Embryonic facial prominence (tissue), 1 donor: ENCODE data around the gene ZNF474.
"Not testable (repeated sequence)": the region's sequence is repeated elsewhere in the genome, so short reads cannot be mapped to it uniquely, and the experiment has no call there.

Source experiments
- DNase-seq: peaks from one replicate; pipeline ENCODE4 v3.0.0-alpha.2; 2016; ENCODE audit errors: extremely low spot score

ZNF474 gene

GRCh38 chr5:122129306-122129705, at the start of gene ZNF474:
TSS of gene ZNF474 (plus strand) at chr5:122129546. CDS start at chr5:122151991, 22,445 bp downstream.
- DNase-seq, result peak; percentile 88

- no peak for DNase-seq
Measured at GRCh38 chr5:122081541-122081940, 47.8 kb upstream of the ZNF474 start.

- no peak for DNase-seq
Measured at GRCh38 chr5:122083535-122083934, 45.8 kb upstream of the ZNF474 start.

GRCh38 chr5:122085041-122085440, 44.3 kb upstream of the ZNF474 start:
- DNase-seq, result no peak

- no peak for DNase-seq
Measured at GRCh38 chr5:122089096-122090013, 40.0 kb upstream of the ZNF474 start.

- DNase-seq, result no peak
Measured at GRCh38 chr5:122091936-122092600, 37.3 kb upstream of the ZNF474 start.

- no peak for DNase-seq
Measured at GRCh38 chr5:122093415-122094180, 35.7 kb upstream of the ZNF474 start.

- DNase-seq, result not testable (repeated sequence)
Measured at GRCh38 chr5:122094251-122094650, 35.1 kb upstream of the ZNF474 start.

GRCh38 chr5:122095158-122095557, 34.2 kb upstream of the ZNF474 start:
- no peak for DNase-seq

- no peak for DNase-seq
Measured at GRCh38 chr5:122097391-122097790, 32.0 kb upstream of the ZNF474 start.

GRCh38 chr5:122099060-122099790, 30.1 kb upstream of the ZNF474 start:
- no peak for DNase-seq

- DNase-seq, result peak; percentile 56
Measured at GRCh38 chr5:122101636-122102285, 27.6 kb upstream of the ZNF474 start.

GRCh38 chr5:122102825-122103224, 26.5 kb upstream of the ZNF474 start:
- DNase-seq, result no peak

GRCh38 chr5:122105909-122106308, 23.4 kb upstream of the ZNF474 start:
- no peak for DNase-seq

- DNase-seq, result no peak
Measured at GRCh38 chr5:122107016-122107415, 22.3 kb upstream of the ZNF474 start.

GRCh38 chr5:122110987-122111386, 18.4 kb upstream of the ZNF474 start:
- DNase-seq, result no peak

GRCh38 chr5:122111460-122111859, 17.9 kb upstream of the ZNF474 start:
- no peak for DNase-seq

- DNase-seq, result no peak
Measured at GRCh38 chr5:122112063-122112462, 17.3 kb upstream of the ZNF474 start.

- DNase-seq, result no peak
Measured at GRCh38 chr5:122112733-122113558, 16.4 kb upstream of the ZNF474 start.

- no peak for DNase-seq
Measured at GRCh38 chr5:122114501-122114900, 14.8 kb upstream of the ZNF474 start.
